Activated CD8-positive, alpha-beta memory T cell treated with anti-CD3 and anti-CD28 coated beads for 1 hour (primary cell): ENCODE results near the gene ZSWIM9.

Experiments used
- DNase-seq, 2 donors: peaks; one replicate each; pipeline ENCODE4 v3.0.0-alpha.2; 2020; ENCODE audit warnings: low read depth in 1 of 2; ENCODE audit errors: extremely low read depth in 1 of 2

ZSWIM9 gene

GRCh38 chr19:48169939-48170803, at the start of gene ZSWIM9, which contains the start of gene LIG1:
Gene ZSWIM9 (plus strand): TSS chr19:48170680. CDS start chr19:48171803, 1,123 bp downstream.
Gene LIG1 (minus strand): TSS chr19:48170344. CDS start chr19:48165566, 4,778 bp downstream.
- peak; percentile 63 to 86 for DNase-seq

GRCh38 chr19:48121066-48121465, 49.4 kb upstream of the ZSWIM9 start:
- no peak for DNase-seq

GRCh38 chr19:48121909-48122371, 48.5 kb upstream of the ZSWIM9 start:
- no peak for DNase-seq

- no peak for DNase-seq
Observed at GRCh38 chr19:48122421-48122820, 48.1 kb upstream of the ZSWIM9 start.

GRCh38 chr19:48123907-48124651, 46.4 kb upstream of the ZSWIM9 start:
- DNase-seq, result no peak

- DNase-seq, result no peak
Observed at GRCh38 chr19:48127561-48127960, 42.9 kb upstream of the ZSWIM9 start.

GRCh38 chr19:48133094-48133493, 37.4 kb upstream of the ZSWIM9 start:
- no peak for DNase-seq

- no peak for DNase-seq
Observed at GRCh38 chr19:48135411-48135810, 35.1 kb upstream of the ZSWIM9 start.

GRCh38 chr19:48136547-48136946, 33.9 kb upstream of the ZSWIM9 start:
- no peak for DNase-seq

GRCh38 chr19:48137411-48137810, 33.1 kb upstream of the ZSWIM9 start:
- DNase-seq, result no peak

GRCh38 chr19:48139053-48139452, 31.4 kb upstream of the ZSWIM9 start:
- DNase-seq, result no peak

- DNase-seq, result no peak
Observed at GRCh38 chr19:48147597-48148175, 22.8 kb upstream of the ZSWIM9 start.

GRCh38 chr19:48148576-48148975, 21.9 kb upstream of the ZSWIM9 start:
- DNase-seq, result no peak

- no peak for DNase-seq
Observed at GRCh38 chr19:48149430-48149829, 21.1 kb upstream of the ZSWIM9 start.

- peak; percentile 12 to 54 for DNase-seq
Observed at GRCh38 chr19:48152551-48152950, 17.9 kb upstream of the ZSWIM9 start.

- DNase-seq, result no peak
Observed at GRCh38 chr19:48154003-48154402, 16.5 kb upstream of the ZSWIM9 start.

- no peak for DNase-seq
Observed at GRCh38 chr19:48158210-48158790, 12.2 kb upstream of the ZSWIM9 start.

GRCh38 chr19:48168689-48169088, 1.8 kb upstream of the ZSWIM9 start:
- DNase-seq, result no peak

- DNase-seq, result peak; percentile 80 to 94
Observed at GRCh38 chr19:48169578-48169938, 922 bp upstream of the ZSWIM9 start.

GRCh38 chr19:48170817-48171347, 402 bp downstream of the ZSWIM9 start:
- no peak for DNase-seq

- DNase-seq, result no peak
Observed at GRCh38 chr19:48171710-48172109, 1.2 kb downstream of the ZSWIM9 start.
